Karpas-422 (cell line): ENCODE data around the gene BUD13. TPM values are rescaled to one million over a fixed set of nuclear protein-coding genes. Genes with fewer than 3 reads are reported as not detected.
"Not testable (repeated sequence)": the region's sequence is repeated elsewhere in the genome, so short reads cannot be mapped to it uniquely, and the experiment has no call there.

ENCODE experiments used
- DNase-seq: peaks from one replicate; pipeline ENCODE4 v3.0.0-alpha.2; 2015
- H2AFZ ChIP-seq: fragments of 200-600 bp; sonication (generic); 2 replicates; pipeline ENCODE4 v1.6.1; 2014; ENCODE audit warnings: antibody characterized with exemption, low read length, mixed read lengths
- H3K27ac ChIP-seq: fragments of 200-600 bp; sonication (generic); 2 replicates; pipeline ENCODE4 v1.5.1; 2014; ENCODE audit warnings: mild to moderate bottlenecking, low read length, moderate library complexity
- H3K27me3 ChIP-seq: fragments of 200-600 bp; sonication (generic); 2 replicates; pipeline ENCODE4 v1.6.1; 2014; ENCODE audit warnings: low read length, mixed read lengths
- H3K36me3 ChIP-seq: fragments of 200-600 bp; sonication (generic); 2 replicates; pipeline ENCODE4 v1.6.1; 2014; ENCODE audit warnings: low read length, mixed read lengths; ENCODE audit not compliant: insufficient read depth
- H3K4me1 ChIP-seq: fragments of 200-600 bp; sonication (generic); 2 replicates; pipeline ENCODE4 v1.6.1; 2014; ENCODE audit warnings: mild to moderate bottlenecking, low read length, mixed read lengths
- H3K4me2 ChIP-seq: fragments of 200-600 bp; sonication (generic); 2 replicates; pipeline ENCODE4 v1.6.1; 2014; ENCODE audit warnings: low read length, low read depth, mild to moderate bottlenecking; ENCODE audit not compliant: poor library complexity, severe bottlenecking
- H3K4me3 ChIP-seq: fragments of 200-600 bp; sonication (generic); 2 replicates; pipeline ENCODE4 v1.5.1; 2014; ENCODE audit warnings: mild to moderate bottlenecking, antibody characterized with exemption, low read length, mixed read lengths
- H3K79me2 ChIP-seq: fragments of 200-600 bp; sonication (generic); 2 replicates; pipeline ENCODE4 v1.6.1; 2014; ENCODE audit warnings: mild to moderate bottlenecking, low read length, mixed read lengths
- H3K9ac ChIP-seq: fragments of 200-600 bp; sonication (generic); 2 replicates; pipeline ENCODE4 v1.6.0; 2014; ENCODE audit warnings: low read length
- H3K9me2 ChIP-seq: fragments of 200-600 bp; sonication (generic), shearing (Covaris generic); replicated peaks from 2 replicates; pipeline ENCODE4 v1.6.0; 2014; ENCODE audit warnings: mild to moderate bottlenecking, low read length, moderate library complexity; ENCODE audit not compliant: insufficient read depth
- H3K9me3 ChIP-seq: fragments of 300-700, 200-600 bp; sonication (generic); 2 replicates; pipeline ENCODE4 v1.6.1; 2014; ENCODE audit warnings: low read length, mixed read lengths
- H4K20me1 ChIP-seq: fragments of 200-600 bp; sonication (generic); 2 replicates; pipeline ENCODE4 v1.6.1; 2014; ENCODE audit warnings: mild to moderate bottlenecking, antibody characterized with exemption, low read length, low read depth; ENCODE audit not compliant: insufficient read depth
- total RNA-seq: library from RNA; depleted of rRNA; stranded (reverse); fragments of >200 nt; shearing (Covaris generic); gene quantifications from 2 replicates; pipeline ENCODE4 v1.2.3, GENCODE V29; 2014; ENCODE audit warnings: low replicate concordance

Gene BUD13
- total RNA-seq, 1 experiment from 2014 or later = 6.4 TPM

DNA sequence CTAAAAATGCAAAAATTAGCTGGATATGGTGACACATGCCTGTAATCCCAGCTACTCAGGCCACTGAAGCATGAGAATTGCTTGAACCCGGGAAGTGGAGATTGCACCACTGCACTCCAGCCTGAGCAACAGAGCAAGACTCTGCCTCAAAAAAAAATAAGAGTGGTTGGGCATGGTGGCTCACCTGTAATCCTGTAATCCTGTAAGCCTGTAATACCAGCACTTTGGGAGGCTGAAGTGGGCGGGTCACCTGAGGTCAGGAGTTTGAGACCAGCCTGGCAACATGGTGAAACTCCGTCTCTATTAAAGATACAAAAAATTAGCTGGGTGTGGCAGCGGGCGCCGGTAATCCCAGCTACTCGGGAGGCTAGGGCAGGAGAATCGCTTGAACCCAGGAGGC lies 16.7 kb downstream of the BUD13 start:
- H3K36me3 ChIP-seq, H3K27me3 ChIP-seq, H3K9me3 ChIP-seq, H3K4me3 ChIP-seq, DNase-seq, H3K9ac ChIP-seq, H4K20me1 ChIP-seq, H2AFZ ChIP-seq, H3K27ac ChIP-seq, H3K4me1 ChIP-seq, H3K9me2 ChIP-seq, H3K4me2 ChIP-seq, H3K79me2 ChIP-seq: not testable (repeated sequence)

DNA sequence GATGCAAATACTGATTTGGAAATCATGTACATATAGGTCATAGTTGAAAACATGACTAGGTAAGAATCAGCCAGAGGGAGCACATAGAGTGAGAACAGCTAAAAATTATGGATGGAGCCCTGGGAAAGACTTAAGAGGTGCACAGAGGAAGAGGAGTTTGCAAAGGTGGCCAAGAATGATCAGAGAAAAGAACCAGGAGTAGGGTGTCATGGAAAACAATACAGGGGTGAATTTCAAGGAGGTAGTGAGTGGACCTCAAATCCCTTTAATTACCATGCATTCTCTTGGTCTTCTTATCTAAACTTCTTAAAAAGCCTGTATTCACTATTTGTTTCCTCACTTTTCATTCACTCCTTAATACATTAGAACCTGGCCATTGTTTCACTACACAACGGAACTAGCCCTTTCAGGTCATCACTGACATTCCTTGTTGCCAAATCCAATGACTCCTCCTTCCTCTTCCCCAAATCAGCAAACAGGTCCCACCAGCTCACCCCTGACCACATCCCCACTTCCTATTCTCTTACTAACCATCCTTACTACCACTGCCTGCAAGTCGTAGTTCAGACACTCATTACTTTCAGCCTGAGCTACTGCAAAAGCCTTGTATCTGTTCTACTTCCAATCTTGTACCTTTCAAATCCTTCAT lies 22.6 kb downstream of the BUD13 start:
- H3K9ac ChIP-seq = no peak overlapping the region
- H3K36me3 ChIP-seq = peaks cover 4% of the 10 kb centered on the region; the same call in 1 of the 2 replicates
- no peak overlapping the region for H3K27ac ChIP-seq
- DNase-seq = no peak
- H2AFZ ChIP-seq = no peak overlapping the region
- H3K4me3 ChIP-seq = no peak overlapping the region
- no peaks in the 10 kb centered on the region for H3K9me2 ChIP-seq
- no peaks in the 10 kb centered on the region for H3K27me3 ChIP-seq
- H3K79me2 ChIP-seq = no peaks in the 10 kb centered on the region
- H3K4me1 ChIP-seq = no peaks in the 10 kb centered on the region
- no peak overlapping the region for H3K4me2 ChIP-seq
- no peaks in the 10 kb centered on the region for H3K9me3 ChIP-seq
- no peaks in the 10 kb centered on the region for H4K20me1 ChIP-seq

DNA sequence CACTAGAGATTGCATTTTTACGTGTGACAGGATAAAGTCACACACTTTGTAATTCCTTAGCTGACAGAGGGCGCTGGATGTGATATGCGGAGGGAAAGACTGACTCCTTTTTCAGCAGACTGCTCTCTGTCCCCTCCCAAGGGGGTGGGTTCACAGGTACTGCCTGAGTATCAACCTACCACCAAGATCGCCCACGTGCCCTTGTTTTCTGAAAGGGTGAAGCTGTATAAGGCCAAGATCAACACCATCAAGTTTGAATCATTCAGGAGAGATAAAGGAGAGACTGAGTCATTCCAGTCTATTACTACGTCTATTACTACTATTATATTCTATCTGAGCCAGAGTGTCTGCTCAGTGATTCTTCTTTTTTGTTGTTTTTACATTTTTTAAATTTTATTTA lies 30.7 kb downstream of the BUD13 start:
- H3K9me3 ChIP-seq = no peaks in the 10 kb centered on the region

DNA sequence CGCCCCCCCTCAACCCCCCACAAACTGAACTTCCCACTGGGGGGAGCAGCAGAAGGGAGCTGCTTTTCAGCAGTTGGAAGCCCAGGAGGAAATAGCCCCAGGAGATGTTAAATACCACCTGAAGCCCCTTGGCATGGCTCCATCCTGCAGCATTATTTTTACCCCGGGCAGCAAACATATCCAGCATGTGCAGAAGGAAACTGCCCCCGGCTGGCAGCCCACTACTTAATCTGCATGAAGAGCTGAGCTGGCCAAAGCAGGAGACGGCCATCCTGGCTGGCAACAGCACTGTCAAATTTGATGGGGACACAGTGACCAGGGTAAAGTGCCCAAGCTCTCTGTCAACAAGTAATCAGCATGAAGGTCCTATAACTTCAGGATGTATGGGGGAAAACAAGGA lies 32.0 kb downstream of the BUD13 start:
- no peaks in the 10 kb centered on the region for H3K9me3 ChIP-seq
- H3K36me3 ChIP-seq = no peaks in the 10 kb centered on the region
- H3K4me2 ChIP-seq = no peak overlapping the region
- no peak overlapping the region for H3K27ac ChIP-seq
- H3K79me2 ChIP-seq = no peaks in the 10 kb centered on the region
- no peaks in the 10 kb centered on the region for H3K4me1 ChIP-seq
- H4K20me1 ChIP-seq = no peaks in the 10 kb centered on the region
- H2AFZ ChIP-seq = no peak overlapping the region
- no peak overlapping the region for H3K9ac ChIP-seq
- DNase-seq = no peak
- H3K27me3 ChIP-seq = no peaks in the 10 kb centered on the region
- H3K9me2 ChIP-seq = no peaks in the 10 kb centered on the region
- H3K4me3 ChIP-seq = no peak overlapping the region

More for the DNA sequence above, 30.7 kb downstream of the BUD13 start:
- H3K27me3 ChIP-seq = no peaks in the 10 kb centered on the region
- H3K9ac ChIP-seq = no peak overlapping the region
- H3K79me2 ChIP-seq = no peaks in the 10 kb centered on the region
- no peak overlapping the region for H3K4me3 ChIP-seq
- no peaks in the 10 kb centered on the region for H4K20me1 ChIP-seq
- DNase-seq = no peak
- no peak overlapping the region for H2AFZ ChIP-seq
- no peaks in the 10 kb centered on the region for H3K36me3 ChIP-seq
- no peak overlapping the region for H3K4me2 ChIP-seq
- no peak overlapping the region for H3K27ac ChIP-seq
- H3K9me2 ChIP-seq = no peaks in the 10 kb centered on the region
- no peaks in the 10 kb centered on the region for H3K4me1 ChIP-seq

DNA sequence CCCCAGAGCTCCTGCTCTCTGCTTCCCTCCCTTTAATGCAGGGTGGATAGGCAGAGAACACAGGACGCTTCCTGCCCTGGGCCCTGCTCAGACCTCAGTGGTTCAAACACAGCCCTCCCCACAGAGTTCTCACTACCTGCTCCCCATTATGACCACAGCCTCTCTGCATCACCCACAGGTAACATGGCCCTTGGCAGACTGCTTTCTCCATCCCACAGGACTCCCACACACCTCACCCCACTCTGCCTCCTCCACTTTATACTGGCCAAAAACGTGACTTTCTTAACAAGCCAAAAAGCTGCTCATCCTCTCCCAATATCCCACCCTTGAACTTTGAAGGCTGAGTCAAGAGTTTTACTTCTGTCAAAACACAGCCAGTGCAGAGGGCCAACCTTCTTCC lies 33.8 kb downstream of the BUD13 start:
- Histone ChIP-seq H3K9me2 (no peaks in the 10 kb centered on the region), H3K79me2 (no peaks in the 10 kb centered on the region), H3K36me3 (no peaks in the 10 kb centered on the region), H3K4me1 (no peaks in the 10 kb centered on the region), H3K27me3 (no peaks in the 10 kb centered on the region), H2AFZ (no peak overlapping the region), H3K27ac (no peak overlapping the region), H3K4me3 (no peak overlapping the region), H4K20me1 (no peaks in the 10 kb centered on the region), H3K9me3 (no peaks in the 10 kb centered on the region), H3K9ac (no peak overlapping the region), H3K4me2 (no peak overlapping the region)
- DNase-seq = no peak

DNA sequence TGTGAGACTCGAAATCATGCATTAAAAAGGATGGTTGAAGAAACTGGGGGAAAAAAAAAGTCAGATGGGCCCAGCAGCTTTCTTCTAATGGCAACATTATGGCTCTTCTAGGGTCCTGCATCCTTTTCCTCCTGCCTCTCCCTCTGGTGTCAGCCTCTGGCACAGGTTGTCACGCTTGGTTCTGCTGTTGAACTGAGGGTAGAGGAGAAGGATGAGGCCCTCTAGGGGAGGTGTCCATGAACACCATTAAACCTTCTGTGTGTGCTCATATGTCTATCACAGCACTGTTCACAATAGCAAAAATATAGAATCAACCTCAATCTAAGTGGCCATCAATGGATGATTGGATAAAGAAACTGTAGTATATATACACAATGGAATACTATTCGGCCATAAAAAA lies 36.0 kb downstream of the BUD13 start:
- Histone ChIP-seq H3K9me2 (no peaks in the 10 kb centered on the region), H3K9ac (no peak overlapping the region), H3K79me2 (no peaks in the 10 kb centered on the region), H3K27me3 (no peaks in the 10 kb centered on the region), H3K4me2 (no peak overlapping the region), H3K4me3 (no peak overlapping the region), H3K27ac (no peak overlapping the region), H3K4me1 (peaks cover 5% of the 10 kb centered on the region), H3K36me3 (no peaks in the 10 kb centered on the region), H3K9me3 (no peaks in the 10 kb centered on the region), H4K20me1 (no peaks in the 10 kb centered on the region), H2AFZ (no peak overlapping the region)
- DNase-seq = peak; percentile 41

DNA sequence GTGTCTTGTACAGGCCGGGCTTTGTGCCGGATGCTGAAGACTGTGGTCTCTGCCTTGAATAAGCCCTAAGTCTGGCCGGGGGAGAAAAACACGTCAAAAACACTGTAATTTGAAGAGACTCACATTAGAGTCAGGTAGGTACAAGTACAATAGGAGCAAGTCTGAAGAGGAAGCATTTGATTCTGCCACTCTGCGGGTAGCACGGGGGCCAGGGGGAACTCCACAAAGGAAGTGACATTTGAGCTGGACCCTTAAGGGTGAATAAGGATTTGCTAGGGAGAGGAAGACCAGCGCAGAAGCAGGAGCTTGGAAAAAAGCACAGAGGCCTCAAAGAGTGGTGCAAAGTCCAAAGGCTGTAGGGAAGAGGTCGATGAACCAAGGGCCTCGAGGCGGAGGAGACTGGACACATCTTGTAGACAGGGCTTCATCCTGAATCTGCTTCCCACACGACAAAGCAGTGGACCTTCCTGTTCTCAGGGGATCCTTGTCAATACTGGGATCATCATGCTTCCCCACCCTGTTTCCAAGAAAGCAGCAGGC lies 38.7 kb downstream of the BUD13 start:
- Histone ChIP-seq H3K79me2 (no peaks in the 10 kb centered on the region), H3K4me2 (no peak overlapping the region), H3K9me3 (no peaks in the 10 kb centered on the region), H3K4me1 (peaks cover 5% of the 10 kb centered on the region), H2AFZ (no peak overlapping the region), H3K27ac (no peak overlapping the region), H3K36me3 (no peaks in the 10 kb centered on the region), H3K4me3 (no peak overlapping the region), H3K9me2 (no peaks in the 10 kb centered on the region), H4K20me1 (no peaks in the 10 kb centered on the region), H3K27me3 (no peaks in the 10 kb centered on the region), H3K9ac (no peak overlapping the region)
- no peak for DNase-seq

DNA sequence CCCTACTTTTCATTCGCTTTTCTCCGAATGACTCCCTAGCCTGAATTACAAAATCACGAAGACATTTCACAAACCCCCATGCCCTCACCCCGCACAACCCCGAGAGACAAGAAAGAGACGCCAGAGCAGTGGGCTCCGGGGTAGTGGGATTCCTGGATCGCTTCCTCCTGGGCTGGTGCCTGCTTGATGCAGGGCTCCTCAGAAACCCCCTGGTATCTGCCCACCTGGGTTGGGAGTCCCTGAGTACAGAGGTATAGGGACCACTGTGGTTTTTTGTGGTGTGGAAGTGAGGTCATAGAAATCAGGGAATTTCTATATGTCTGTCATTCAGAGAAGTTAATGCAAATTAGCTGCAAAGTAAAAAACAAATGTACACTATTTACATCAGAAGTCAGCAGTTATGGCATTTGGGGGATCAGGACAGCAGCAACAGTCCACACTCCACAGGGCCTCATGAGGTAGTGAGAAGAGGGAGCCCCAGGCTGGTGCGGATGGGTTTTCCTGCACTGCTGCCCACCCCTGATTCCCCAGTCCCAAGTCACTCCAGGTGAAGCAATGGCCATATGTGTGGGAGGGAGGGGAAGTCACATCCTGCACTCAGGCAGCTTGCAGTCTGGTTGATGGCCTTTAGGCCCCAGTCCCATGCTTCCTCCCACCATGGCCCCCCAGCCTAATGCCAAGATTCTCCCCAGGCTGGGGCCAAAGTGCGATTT lies 39.6 kb downstream of the BUD13 start:
- H3K27ac ChIP-seq = no peak overlapping the region
- H3K27me3 ChIP-seq = no peaks in the 10 kb centered on the region

More for the DNA sequence above, 39.6 kb downstream of the BUD13 start:
- H3K4me3 ChIP-seq = no peak overlapping the region; the same call in 1 of the 2 replicates
- H3K9me3 ChIP-seq = no peaks in the 10 kb centered on the region
- H3K36me3 ChIP-seq = no peaks in the 10 kb centered on the region
- no peaks in the 10 kb centered on the region for H3K9me2 ChIP-seq
- H4K20me1 ChIP-seq = no peaks in the 10 kb centered on the region
- no peaks in the 10 kb centered on the region for H3K79me2 ChIP-seq
- no peak overlapping the region for H3K9ac ChIP-seq
- no peak overlapping the region for H2AFZ ChIP-seq
- no peak for DNase-seq
- H3K4me2 ChIP-seq = peak overlapping the region; percentile 41
- peaks cover 5% of the 10 kb centered on the region for H3K4me1 ChIP-seq
